Breast epithelium (tissue), 4 donors: ENCODE data around the gene CTNNBL1. TPM values are rescaled to one million over a fixed set of nuclear protein-coding genes. Genes with fewer than 3 reads are reported as not detected.

Experiments
- DNase-seq, 2 donors: peaks; one replicate each; pipeline ENCODE4 v3.0.0-alpha.2; 2019; ENCODE audit warnings: low spot score in 2 of 2
- H3K27ac ChIP-seq, 2 donors: fragments of 200-600 bp; sonication (generic) in 1 of 2; one replicate each; pipeline ENCODE4 v1.5.1; 2016 to 2019; ENCODE audit warnings: mild to moderate bottlenecking in 1 of 2
- H3K27me3 ChIP-seq, 2 donors: fragments of 200-600 bp; sonication (generic) in 1 of 2; one replicate each; pipeline versions ENCODE4 v1.5.1 to v1.6.0; 2017 to 2019; ENCODE audit warnings: control low read depth in 1 of 2, mild to moderate bottlenecking in 1 of 2
- H3K36me3 ChIP-seq: fragments of 200-600 bp; one replicate; pipeline ENCODE4 v1.5.1; 2019
- H3K4me1 ChIP-seq, 2 donors: fragments of 200-600 bp; sonication (generic); one replicate each; pipeline ENCODE4 v1.5.1; 2016 to 2019; ENCODE audit warnings: control low read depth in 1 of 2
- H3K4me3 ChIP-seq, 3 donors: fragments of 200-600 bp; sonication (generic); 1 replicate in 2 of 3; 2 replicates in 1 of 3; pipeline ENCODE4 v1.5.1; 2016 to 2019; ENCODE audit warnings: mild to moderate bottlenecking in 3 of 3, moderate library complexity in 2 of 3
- H3K9me3 ChIP-seq, 2 donors: fragments of 200-600 bp; sonication (generic) in 1 of 2; one replicate each; pipeline ENCODE4 v1.5.1; 2016 to 2019; ENCODE audit warnings: control low read depth in 1 of 2
- POLR2A ChIP-seq: fragments of 450-650 bp; IDR thresholded peaks from one replicate; pipeline ENCODE4 v1.6.1; 2016; ENCODE audit warnings: antibody characterized with exemption, mild to moderate bottlenecking, moderate library complexity
- POLR2AphosphoS5 ChIP-seq, 3 donors: sonication (generic); formaldehyde crosslinking; IDR thresholded peaks; one replicate each; pipeline ENCODE4 v1.6.1; 2017; ENCODE audit warnings: antibody characterized with exemption in 3 of 3
- intact Hi-C: fragments of 100-400 bp; cut with DNase I; formaldehyde crosslinking; loops from one replicate; pipeline ENCODE4 v1.15.1; 2023; ENCODE audit warnings: low total_unique reads
- total RNA-seq, 3 donors: library from RNA; depleted of rRNA; stranded (reverse); fragments of >200 nt; gene quantifications; one replicate each; pipeline ENCODE4 v1.1.0, GENCODE V29; 2016
- TF ChIP-seq, protein P1 (sequence below), 3 donors: fragments of 450-650 bp; IDR thresholded peaks; one replicate each; pipeline ENCODE4 v1.5.1; 2016 to 2017; ENCODE audit warnings: antibody characterized with exemption in 3 of 3, mild to moderate bottlenecking in 3 of 3, moderate library complexity in 3 of 3

The CTNNBL1 gene
- total RNA-seq, 3 donors from 2014 or later, result 32.2 to 37.0 (median 32.4) TPM

DNA sequence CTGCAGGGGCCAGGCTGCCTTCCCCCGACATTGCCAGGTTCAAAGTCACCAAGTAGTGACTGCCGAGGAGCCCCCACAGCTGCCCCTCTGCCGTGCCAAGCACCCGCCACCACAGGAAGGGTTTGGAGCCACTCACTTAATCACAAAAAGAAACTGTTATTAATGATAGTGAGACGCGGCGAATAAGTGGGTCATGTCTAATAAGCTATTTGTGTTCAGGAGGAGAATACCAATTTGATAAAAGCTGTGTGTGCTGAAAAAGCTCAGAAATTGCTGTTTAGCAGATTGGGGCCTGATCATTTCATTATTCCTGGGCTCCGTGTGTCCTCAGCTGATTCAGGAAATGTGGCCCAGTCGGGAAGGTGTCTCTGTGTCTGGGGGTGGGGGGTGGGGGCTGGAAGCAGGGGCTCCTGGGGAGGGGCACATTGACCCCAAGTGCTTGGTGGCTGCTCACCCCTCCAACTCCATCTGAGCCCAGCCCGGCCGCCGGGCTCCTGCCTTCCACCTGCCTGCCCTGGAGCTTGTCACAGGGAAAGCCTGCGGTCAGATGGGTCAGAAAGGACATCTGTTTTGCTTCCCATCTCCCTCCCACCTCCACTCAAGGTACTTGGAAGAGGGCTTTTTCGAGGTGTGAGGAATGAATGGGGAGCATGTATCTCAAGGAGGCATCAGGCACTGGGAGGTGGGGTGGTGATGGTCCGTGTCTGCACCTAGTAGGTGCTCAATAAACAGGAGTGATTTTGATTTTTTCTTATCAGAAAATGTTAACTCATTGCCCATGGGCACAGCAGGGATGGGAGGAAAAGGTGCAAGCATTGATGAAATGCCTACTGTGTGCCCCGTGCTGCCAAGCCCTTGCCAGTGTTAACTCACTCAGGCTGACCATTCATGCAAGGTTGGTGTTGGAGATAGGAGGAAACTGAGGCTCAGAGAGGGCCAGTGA lies 212.1 kb downstream of the CTNNBL1 start:
- no peaks in the 10 kb centered on the region for H3K4me1 ChIP-seq
- no peaks in the 10 kb centered on the region for H3K9me3 ChIP-seq
- intact Hi-C loops, result no loop called here
- no peak overlapping the region for H3K4me3 ChIP-seq
- no peaks in the 10 kb centered on the region for H3K36me3 ChIP-seq
- no peak overlapping the region for H3K27ac ChIP-seq
- peaks cover 5 to 51% of the 10 kb centered on the region in 2 donors for H3K27me3 ChIP-seq
- DNase-seq, result no peak
- TF ChIP-seq, protein P1, sequence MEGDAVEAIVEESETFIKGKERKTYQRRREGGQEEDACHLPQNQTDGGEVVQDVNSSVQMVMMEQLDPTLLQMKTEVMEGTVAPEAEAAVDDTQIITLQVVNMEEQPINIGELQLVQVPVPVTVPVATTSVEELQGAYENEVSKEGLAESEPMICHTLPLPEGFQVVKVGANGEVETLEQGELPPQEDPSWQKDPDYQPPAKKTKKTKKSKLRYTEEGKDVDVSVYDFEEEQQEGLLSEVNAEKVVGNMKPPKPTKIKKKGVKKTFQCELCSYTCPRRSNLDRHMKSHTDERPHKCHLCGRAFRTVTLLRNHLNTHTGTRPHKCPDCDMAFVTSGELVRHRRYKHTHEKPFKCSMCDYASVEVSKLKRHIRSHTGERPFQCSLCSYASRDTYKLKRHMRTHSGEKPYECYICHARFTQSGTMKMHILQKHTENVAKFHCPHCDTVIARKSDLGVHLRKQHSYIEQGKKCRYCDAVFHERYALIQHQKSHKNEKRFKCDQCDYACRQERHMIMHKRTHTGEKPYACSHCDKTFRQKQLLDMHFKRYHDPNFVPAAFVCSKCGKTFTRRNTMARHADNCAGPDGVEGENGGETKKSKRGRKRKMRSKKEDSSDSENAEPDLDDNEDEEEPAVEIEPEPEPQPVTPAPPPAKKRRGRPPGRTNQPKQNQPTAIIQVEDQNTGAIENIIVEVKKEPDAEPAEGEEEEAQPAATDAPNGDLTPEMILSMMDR (IDR thresholded peaks at IDR 0.05), result no peak
- TF ChIP-seq POLR2AphosphoS5 (IDR thresholded peaks at IDR 0.05), result no peak
- no peak for TF ChIP-seq POLR2A

DNA sequence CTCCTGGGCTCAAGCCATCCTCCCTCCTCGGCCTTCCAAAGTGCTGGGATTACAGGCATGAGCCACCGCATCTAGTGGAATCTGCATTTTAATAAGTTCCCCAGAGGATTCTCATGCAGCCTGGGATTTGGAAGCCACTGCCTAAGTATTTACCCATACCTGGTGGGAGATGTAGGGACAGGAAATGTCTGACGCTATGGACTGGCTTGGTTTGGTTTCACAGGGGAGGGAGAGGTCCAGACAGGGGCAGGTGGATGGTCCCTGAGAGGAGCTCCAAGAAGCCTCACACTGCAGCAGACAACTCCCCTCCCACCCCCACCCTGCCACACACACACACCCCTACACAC lies 213.5 kb downstream of the CTNNBL1 start:
- Histone ChIP-seq H3K4me3 (no peak overlapping the region), H3K27me3 (peaks cover 5 to 47% of the 10 kb centered on the region in 2 donors), H3K36me3 (no peaks in the 10 kb centered on the region), H3K9me3 (no peaks in the 10 kb centered on the region), H3K4me1 (no peaks in the 10 kb centered on the region), H3K27ac (no peak overlapping the region)
- no peak for TF ChIP-seq POLR2A
- TF ChIP-seq, protein P1 (IDR thresholded peaks at IDR 0.05), result no peak
- TF ChIP-seq POLR2AphosphoS5 (IDR thresholded peaks at IDR 0.05), result no peak
- intact Hi-C loops, result no loop called here
- DNase-seq, result no peak

DNA sequence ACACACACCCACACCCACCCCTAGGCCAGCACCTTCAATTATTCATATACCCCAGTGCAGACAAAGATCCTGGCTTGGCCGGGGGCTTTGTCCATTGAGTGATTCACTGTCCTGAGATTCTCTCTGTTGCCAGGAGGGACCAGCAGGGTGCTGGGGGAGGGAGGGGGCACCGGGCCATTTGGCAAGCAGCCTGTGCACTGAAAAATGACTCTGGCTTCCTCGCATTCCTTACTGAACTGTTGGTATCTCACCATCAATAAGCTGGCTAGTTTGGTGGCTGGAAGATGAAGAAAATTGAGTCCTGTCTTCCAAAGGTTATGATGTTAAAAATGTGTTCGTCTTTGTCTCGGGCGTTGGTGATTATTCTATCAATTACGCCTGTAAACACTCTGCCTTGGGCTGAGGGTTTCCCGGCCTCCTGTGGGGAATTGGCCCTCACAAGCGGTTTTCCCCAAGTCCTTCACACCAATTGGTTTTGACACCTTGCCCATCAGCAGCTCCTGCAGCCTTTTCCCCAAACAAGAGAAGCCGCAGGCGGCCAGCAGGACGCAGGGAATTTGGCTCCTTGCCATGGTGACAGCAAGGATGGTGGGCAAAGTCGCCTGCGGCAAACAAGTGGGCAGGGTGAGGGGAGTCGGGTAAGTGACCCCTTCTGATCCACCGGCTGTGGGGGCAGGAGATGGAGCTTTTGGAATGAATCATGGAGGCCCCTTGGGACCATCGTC lies 214.0 kb downstream of the CTNNBL1 start:
- no peak for DNase-seq
- Histone ChIP-seq H3K4me3 (no peak overlapping the region), H3K4me1 (no peaks in the 10 kb centered on the region), H3K27me3 (peaks cover 5 to 47% of the 10 kb centered on the region in 2 donors), H3K36me3 (no peaks in the 10 kb centered on the region), H3K9me3 (no peaks in the 10 kb centered on the region), H3K27ac (no peak overlapping the region)
- intact Hi-C loops, result no loop called here
- TF ChIP-seq, protein P1 (IDR thresholded peaks at IDR 0.05), result no peak
- no peak for TF ChIP-seq POLR2A
- no peak for TF ChIP-seq POLR2AphosphoS5 (IDR thresholded peaks at IDR 0.05)

DNA sequence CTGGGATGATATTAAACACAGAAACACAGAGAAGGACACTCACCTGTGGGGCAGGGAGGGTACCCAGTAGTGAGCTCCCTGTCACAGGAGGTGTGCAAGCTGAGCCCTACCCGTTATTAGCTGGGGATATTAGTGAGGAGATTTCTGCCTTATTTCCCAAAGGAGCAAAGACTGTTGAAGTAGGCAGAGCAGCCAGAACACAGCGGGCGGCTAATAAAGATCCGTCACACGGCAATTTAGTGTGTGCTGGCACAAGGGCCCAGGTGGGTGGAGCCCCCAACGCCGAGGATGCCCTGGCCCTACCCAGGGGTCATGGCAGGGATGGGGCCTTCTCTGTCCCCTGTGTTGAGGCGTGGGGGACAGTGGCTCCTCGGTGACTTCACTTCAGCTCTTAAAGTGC lies 217.4 kb downstream of the CTNNBL1 start:
- no peaks in the 10 kb centered on the region for H3K9me3 ChIP-seq
- TF ChIP-seq POLR2A (no peak), POLR2AphosphoS5 (IDR thresholded peaks at IDR 0.05) (no peak)
- TF ChIP-seq, protein P1 (IDR thresholded peaks at IDR 0.05), result no peak
- H3K4me3 ChIP-seq, result no peak overlapping the region
- no peak overlapping the region for H3K27ac ChIP-seq
- intact Hi-C loops, result no loop called here
- H3K4me1 ChIP-seq, result no peaks in the 10 kb centered on the region
- H3K36me3 ChIP-seq, result no peaks in the 10 kb centered on the region
- no peak for DNase-seq
- peaks cover 3 to 54% of the 10 kb centered on the region in 2 donors for H3K27me3 ChIP-seq

DNA sequence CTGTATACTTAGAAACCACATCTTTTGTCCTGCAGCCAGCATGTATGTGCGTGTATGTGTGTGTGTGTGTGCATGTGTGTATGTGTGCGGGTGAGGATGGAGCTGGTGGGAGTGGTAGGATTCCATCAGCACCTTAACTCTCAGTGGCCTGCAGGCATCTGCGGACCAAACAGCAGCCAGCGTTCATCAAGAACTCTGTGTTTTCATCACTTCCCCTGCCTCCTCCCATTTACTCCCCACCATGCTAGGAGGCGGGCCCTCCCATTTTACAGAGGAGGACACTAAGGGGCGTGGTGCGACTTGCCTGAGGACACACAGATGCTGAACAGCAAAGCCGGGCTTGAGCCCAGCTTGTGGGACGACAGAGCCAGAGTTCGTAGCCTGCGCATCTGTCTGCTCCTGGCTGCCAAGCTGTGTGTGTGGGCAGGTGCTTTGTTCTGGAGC lies 218.0 kb downstream of the CTNNBL1 start:
- intact Hi-C loops, result no loop called here
- H3K27me3 ChIP-seq, result peaks cover 3 to 60% of the 10 kb centered on the region in 2 donors
- TF ChIP-seq POLR2AphosphoS5 (IDR thresholded peaks at IDR 0.05), result no peak
- TF ChIP-seq, protein P1 (IDR thresholded peaks at IDR 0.05), result no peak
- no peak for TF ChIP-seq POLR2A

More for the DNA sequence above, 218.0 kb downstream of the CTNNBL1 start:
- Histone ChIP-seq H3K9me3 (no peaks in the 10 kb centered on the region), H3K4me3 (no peak overlapping the region), H3K4me1 (no peaks in the 10 kb centered on the region), H3K36me3 (no peaks in the 10 kb centered on the region), H3K27ac (no peak overlapping the region)
- DNase-seq, result peak in 1 of 2 donors; percentile 59
